ENCODE measurements around the gene DUSP10. TPM values are rescaled to one million over a fixed set of nuclear protein-coding genes. Genes with fewer than 3 reads are reported as not detected.

DUSP10 gene
- total RNA-seq, 3 donors from 2014 or later: 1.9 to 27.2 (median 4.3) TPM

- H3K9me3 ChIP-seq: no peaks in the 10 kb centered on the region
- ATAC-seq: no peak
- H3K36me3 ChIP-seq (ENCODE audit: low read depth): no peaks in the 10 kb centered on the region
- no peak for TF ChIP-seq CTCF (IDR thresholded peaks at IDR 0.05)
- H3K4me1 ChIP-seq (ENCODE audit: low read depth): peaks cover 14% of the 10 kb centered on the region
- intact Hi-C loops (cut with DNase I, micrococcal nuclease): no loop called here
- no peak for DNase-seq
- H3K4me3 ChIP-seq: no peak overlapping the region
Observed at GRCh38 chr1:221714227-221715152, 27.4 kb downstream of the DUSP10 start.

GRCh38 chr1:221712776-221713431, 29.0 kb downstream of the DUSP10 start:
- no peaks in the 10 kb centered on the region for H3K9me3 ChIP-seq
- DNase-seq (peak; percentile 52 to 70 (median 66)), ATAC-seq (peak; percentile 65)
- H3K4me1 ChIP-seq (ENCODE audit: low read depth): peaks cover 15% of the 10 kb centered on the region
- TF ChIP-seq CTCF (IDR thresholded peaks at IDR 0.05): no peak
- intact Hi-C loops (cut with DNase I, micrococcal nuclease): no loop called here
- H3K4me3 ChIP-seq: no peak overlapping the region
- no peaks in the 10 kb centered on the region for H3K36me3 ChIP-seq (ENCODE audit: low read depth)

GRCh38 chr1:221712198-221712684, 29.6 kb downstream of the DUSP10 start:
- Histone ChIP-seq H3K9me3 (no peaks in the 10 kb centered on the region), H3K36me3 (ENCODE audit: low read depth) (no peaks in the 10 kb centered on the region), H3K4me1 (ENCODE audit: low read depth) (peaks cover 15% of the 10 kb centered on the region), H3K4me3 (no peak overlapping the region)
- peak in 1 of 3 donors; percentile 39 for DNase-seq
- intact Hi-C loops (cut with DNase I, micrococcal nuclease): no loop called here
- peak; percentile 57 for ATAC-seq
- TF ChIP-seq CTCF (IDR thresholded peaks at IDR 0.05): no peak

GRCh38 chr1:221711656-221712055, 30.2 kb downstream of the DUSP10 start:
- no peaks in the 10 kb centered on the region for H3K9me3 ChIP-seq
- DNase-seq (no peak), ATAC-seq (no peak)
- no peak overlapping the region for H3K4me3 ChIP-seq
- peaks cover 15% of the 10 kb centered on the region for H3K4me1 ChIP-seq (ENCODE audit: low read depth)
- no peak for TF ChIP-seq CTCF (IDR thresholded peaks at IDR 0.05)
- intact Hi-C loops (cut with DNase I, micrococcal nuclease): no loop called here
- no peaks in the 10 kb centered on the region for H3K36me3 ChIP-seq (ENCODE audit: low read depth)

- DNase-seq (no peak), ATAC-seq (no peak)
- H3K4me1 ChIP-seq (ENCODE audit: low read depth): peaks cover 15% of the 10 kb centered on the region
- H3K36me3 ChIP-seq (ENCODE audit: low read depth): no peaks in the 10 kb centered on the region
- H3K4me3 ChIP-seq: no peak overlapping the region
- TF ChIP-seq CTCF (IDR thresholded peaks at IDR 0.05): no peak
- no peaks in the 10 kb centered on the region for H3K9me3 ChIP-seq
- intact Hi-C loops (cut with DNase I, micrococcal nuclease): no loop called here
Observed at GRCh38 chr1:221711063-221711577, 30.8 kb downstream of the DUSP10 start.

Measured in mucosa of descending colon (tissue), 3 donors.